Stimulated activated memory B cell treated with anti-CD40 and anti-IgM and Interleukin-4, amounts not matched to agents 10 μg/mL and 1 μg/mL and 100 μg/mL, for 72 hours (primary cell): Measurements from ENCODE around the gene CDH10.

Experiments used
- ATAC-seq: fragments of 150-1000 bp; cut with Tn5 transposase; 2 replicates; pipeline ENCODE4 v1.10.0; 2021
- H3K27ac Mint-ChIP-seq: one replicate; pipeline ENCODE4 v1.8.0; 2022; ENCODE audit warnings: mild to moderate bottlenecking, mixed read lengths
- H3K27me3 Mint-ChIP-seq: one replicate; pipeline ENCODE4 v1.8.0; 2022; ENCODE audit warnings: mixed read lengths
- H3K36me3 Mint-ChIP-seq: one replicate; pipeline ENCODE4 v1.8.0; 2022; ENCODE audit warnings: mixed read lengths
- H3K4me1 Mint-ChIP-seq: one replicate; pipeline ENCODE4 v1.8.0; 2022; ENCODE audit warnings: mixed read lengths
- H3K4me3 Mint-ChIP-seq: one replicate; pipeline ENCODE4 v1.8.0; 2022; ENCODE audit warnings: mild to moderate bottlenecking, moderate library complexity, mixed read lengths
- H3K9me3 Mint-ChIP-seq: one replicate; pipeline ENCODE4 v1.8.0; 2022; ENCODE audit warnings: mixed read lengths

The CDH10 gene

GRCh38 chr5:24477958-24478357 is 166.8 kb downstream of the CDH10 start:
- no peaks in the 10 kb centered on the region for H3K27me3 Mint-ChIP-seq
- no peak overlapping the region for H3K27ac Mint-ChIP-seq
- H3K4me1 Mint-ChIP-seq, result no peaks in the 10 kb centered on the region
- peaks cover 3% of the 10 kb centered on the region for H3K9me3 Mint-ChIP-seq
- H3K36me3 Mint-ChIP-seq, result no peaks in the 10 kb centered on the region
- no peak for ATAC-seq
- H3K4me3 Mint-ChIP-seq, result no peak overlapping the region

- Mint-ChIP-seq H3K36me3 (no peaks in the 10 kb centered on the region), H3K4me3 (no peak overlapping the region), H3K27me3 (no peaks in the 10 kb centered on the region), H3K9me3 (peaks cover 3% of the 10 kb centered on the region), H3K4me1 (no peaks in the 10 kb centered on the region), H3K27ac (no peak overlapping the region)
- ATAC-seq, result no peak
These were observed 169.7 kb downstream of the CDH10 start for GRCh38 chr5:24475101-24475500.

- H3K4me3 Mint-ChIP-seq, result no peak overlapping the region
- H3K4me1 Mint-ChIP-seq, result no peaks in the 10 kb centered on the region
- peaks cover 3% of the 10 kb centered on the region for H3K9me3 Mint-ChIP-seq
- no peak overlapping the region for H3K27ac Mint-ChIP-seq
- H3K36me3 Mint-ChIP-seq, result no peaks in the 10 kb centered on the region
- no peak for ATAC-seq
- H3K27me3 Mint-ChIP-seq, result no peaks in the 10 kb centered on the region
These were observed 170.1 kb downstream of the CDH10 start for GRCh38 chr5:24474685-24475084.

- H3K4me1 Mint-ChIP-seq, result no peaks in the 10 kb centered on the region
- H3K27ac Mint-ChIP-seq, result no peak overlapping the region
- H3K36me3 Mint-ChIP-seq, result no peaks in the 10 kb centered on the region
- no peaks in the 10 kb centered on the region for H3K27me3 Mint-ChIP-seq
- peaks cover 3% of the 10 kb centered on the region for H3K9me3 Mint-ChIP-seq
- H3K4me3 Mint-ChIP-seq, result no peak overlapping the region
- no peak for ATAC-seq
These were observed 172.3 kb downstream of the CDH10 start for GRCh38 chr5:24472518-24472917.

- Mint-ChIP-seq H3K27me3 (no peaks in the 10 kb centered on the region), H3K4me1 (no peaks in the 10 kb centered on the region), H3K9me3 (peaks cover 9% of the 10 kb centered on the region), H3K36me3 (no peaks in the 10 kb centered on the region), H3K27ac (no peak overlapping the region), H3K4me3 (no peak overlapping the region)
- ATAC-seq, result no peak
These were observed 200.4 kb downstream of the CDH10 start for GRCh38 chr5:24444414-24444813.

- Mint-ChIP-seq H3K9me3 (peaks cover 9% of the 10 kb centered on the region), H3K4me3 (no peak overlapping the region)
- no peak for ATAC-seq
These were observed 205.3 kb downstream of the CDH10 start for GRCh38 chr5:24439465-24439864.

More at GRCh38 chr5:24439465-24439864, 205.3 kb downstream of the CDH10 start:
- Mint-ChIP-seq H3K27ac (no peak overlapping the region), H3K36me3 (no peaks in the 10 kb centered on the region), H3K27me3 (no peaks in the 10 kb centered on the region), H3K4me1 (no peaks in the 10 kb centered on the region)
